AG04449 (cell line): Measurements from ENCODE around the gene RBM10.

Source experiments
- CTCF ChIA-PET: fragments of 350-600 bp; formaldehyde crosslinking; extraction: SDS; loops from one replicate; lab custom pipeline; 2021; ENCODE audit warnings: antibody characterized with exemption; lab: Yijun Ruan, JAX
- POLR2A ChIA-PET: fragments of 400-600, 350-600 bp; formaldehyde crosslinking; extraction: SDS; loops from one replicate; lab custom pipeline; 2020; ENCODE audit warnings: antibody characterized with exemption, inconsistent platforms; lab: Yijun Ruan, JAX
- DNase-seq: peaks from one replicate; pipeline ENCODE4 v3.0.0-alpha.2; 2010; ENCODE audit warnings: low read depth, low spot score
- H3K4me3 ChIP-seq: 2 replicates; pipeline ENCODE4 v1.5.1; 2011; ENCODE audit warnings: low read depth, mild to moderate bottlenecking, control low read depth, low read length
- TF ChIP-seq, protein P1 (sequence below): IDR thresholded peaks from one replicate; pipeline ENCODE4 v1.5.1; 2011; ENCODE audit warnings: mild to moderate bottlenecking, moderate library complexity, low read length, control low read depth, inconsistent platforms; ENCODE audit not compliant: insufficient read depth; ENCODE audit errors: missing control alignments

RBM10 gene

DNA sequence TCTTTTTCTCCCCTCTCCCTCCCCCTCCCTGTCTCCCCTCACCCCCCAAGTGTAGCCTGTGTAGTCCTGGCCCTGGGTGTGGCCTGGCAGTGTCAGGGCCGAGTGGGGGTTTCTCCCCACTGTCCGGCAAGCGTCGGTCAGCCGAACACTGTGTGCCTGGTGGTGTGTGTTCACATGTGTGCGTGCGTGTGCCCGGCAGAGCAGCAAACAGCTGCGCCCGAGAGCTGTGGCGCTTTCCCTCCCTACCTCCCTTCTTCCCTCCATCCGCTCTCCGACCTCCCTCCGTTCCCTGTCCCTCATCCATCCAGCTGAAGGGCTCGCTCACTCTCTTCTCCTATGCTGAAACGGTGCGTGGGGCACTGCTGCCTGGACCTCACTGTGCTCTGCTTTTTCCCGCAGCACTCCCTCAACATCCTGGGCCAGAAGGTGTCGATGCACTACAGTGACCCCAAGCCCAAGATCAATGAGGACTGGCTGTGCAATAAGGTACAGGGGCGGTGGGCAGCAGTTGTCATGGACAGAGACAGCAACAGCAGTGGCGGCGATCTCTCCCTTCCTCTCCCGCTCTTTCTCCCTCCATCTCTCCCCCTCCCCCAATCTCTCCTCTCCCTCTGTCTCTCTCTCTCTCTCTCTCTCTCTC is 31.2 kb downstream of the RBM10 start:
- TF ChIP-seq, protein P1, sequence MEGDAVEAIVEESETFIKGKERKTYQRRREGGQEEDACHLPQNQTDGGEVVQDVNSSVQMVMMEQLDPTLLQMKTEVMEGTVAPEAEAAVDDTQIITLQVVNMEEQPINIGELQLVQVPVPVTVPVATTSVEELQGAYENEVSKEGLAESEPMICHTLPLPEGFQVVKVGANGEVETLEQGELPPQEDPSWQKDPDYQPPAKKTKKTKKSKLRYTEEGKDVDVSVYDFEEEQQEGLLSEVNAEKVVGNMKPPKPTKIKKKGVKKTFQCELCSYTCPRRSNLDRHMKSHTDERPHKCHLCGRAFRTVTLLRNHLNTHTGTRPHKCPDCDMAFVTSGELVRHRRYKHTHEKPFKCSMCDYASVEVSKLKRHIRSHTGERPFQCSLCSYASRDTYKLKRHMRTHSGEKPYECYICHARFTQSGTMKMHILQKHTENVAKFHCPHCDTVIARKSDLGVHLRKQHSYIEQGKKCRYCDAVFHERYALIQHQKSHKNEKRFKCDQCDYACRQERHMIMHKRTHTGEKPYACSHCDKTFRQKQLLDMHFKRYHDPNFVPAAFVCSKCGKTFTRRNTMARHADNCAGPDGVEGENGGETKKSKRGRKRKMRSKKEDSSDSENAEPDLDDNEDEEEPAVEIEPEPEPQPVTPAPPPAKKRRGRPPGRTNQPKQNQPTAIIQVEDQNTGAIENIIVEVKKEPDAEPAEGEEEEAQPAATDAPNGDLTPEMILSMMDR = no peak
- POLR2A ChIA-PET = interaction anchor here (0.6 kb wide), 1 partner anchor 351 kb away, joined by 4 read pairs; no protein-coding TSS in a partner anchor
- no peak overlapping the region for H3K4me3 ChIP-seq
- DNase-seq = no peak
- CTCF ChIA-PET = no interaction called here

- ChIA-PET POLR2A (no interaction called here), CTCF (no interaction called here)
- no peak for DNase-seq
- H3K4me3 ChIP-seq = no peak overlapping the region
- TF ChIP-seq, protein P1 = no peak
Observed at GRCh38 chrX:47177079-47177478, 32.1 kb downstream of the RBM10 start.

GRCh38 chrX:47178337-47178736 is 33.3 kb downstream of the RBM10 start:
- CTCF ChIA-PET = no interaction called here
- DNase-seq = no peak
- POLR2A ChIA-PET = no interaction called here
- H3K4me3 ChIP-seq = no peak overlapping the region
- TF ChIP-seq, protein P1 = no peak

DNA sequence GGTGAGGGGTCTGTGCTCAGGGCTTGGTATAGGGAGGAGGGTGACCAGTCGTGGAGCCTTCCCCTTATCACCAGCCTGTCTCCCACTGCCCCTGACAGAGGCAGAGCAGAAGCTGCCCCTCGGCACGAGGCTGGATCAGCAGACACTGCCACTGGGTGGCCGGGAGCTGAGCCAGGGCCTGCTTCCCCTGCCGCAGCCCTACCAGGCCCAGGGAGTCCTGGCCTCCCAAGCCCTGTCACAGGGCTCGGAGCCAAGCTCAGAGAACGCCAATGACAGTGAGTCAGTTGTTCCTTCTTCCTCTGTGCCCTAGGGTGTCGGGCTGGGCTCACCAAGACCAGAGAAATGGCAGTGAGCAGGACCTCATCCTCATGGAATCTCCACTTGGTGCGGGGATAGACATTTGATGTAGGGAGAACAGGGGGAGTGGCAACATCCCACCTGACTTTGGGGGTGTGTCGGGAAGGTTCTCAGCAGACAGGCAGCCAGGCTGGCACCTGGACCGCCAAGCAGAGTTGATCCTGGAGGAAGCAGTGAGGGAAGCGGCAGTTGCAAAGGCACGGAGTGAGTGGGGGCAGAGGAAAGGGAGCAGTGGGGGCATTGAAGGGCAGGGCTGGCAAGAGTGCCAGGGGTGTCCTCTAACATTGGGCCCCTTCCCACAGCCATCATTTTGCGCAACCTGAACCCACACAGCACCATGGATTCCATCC is 34.4 kb downstream of the RBM10 start:
- DNase-seq = no peak
- POLR2A ChIA-PET = no interaction called here
- H3K4me3 ChIP-seq = no peak overlapping the region
- TF ChIP-seq, protein P1 = no peak
- CTCF ChIA-PET = no interaction called here

GRCh38 chrX:47179928-47180255 is 34.9 kb downstream of the RBM10 start:
- POLR2A ChIA-PET = no interaction called here
- CTCF ChIA-PET = no interaction called here
- TF ChIP-seq, protein P1 = no peak

GRCh38 chrX:47180346-47180745 is 35.3 kb downstream of the RBM10 start:
- POLR2A ChIA-PET = no interaction called here
- no peak for DNase-seq
- no peak overlapping the region for H3K4me3 ChIP-seq
- TF ChIP-seq, protein P1 = no peak
- CTCF ChIA-PET = no interaction called here

More at GRCh38 chrX:47179928-47180255, 34.9 kb downstream of the RBM10 start:
- H3K4me3 ChIP-seq = no peak overlapping the region
- DNase-seq = no peak
